ENCODE measurements around the gene HS6ST2. TPM values are rescaled to one million over a fixed set of nuclear protein-coding genes. Genes with fewer than 3 reads are reported as not detected.

HS6ST2 gene
- total and polyA plus RNA-seq, 10 of the 15 experiments (the other 5 are each of a cell fraction or from before 2014, with no cell fraction given), result not detected

DNA sequence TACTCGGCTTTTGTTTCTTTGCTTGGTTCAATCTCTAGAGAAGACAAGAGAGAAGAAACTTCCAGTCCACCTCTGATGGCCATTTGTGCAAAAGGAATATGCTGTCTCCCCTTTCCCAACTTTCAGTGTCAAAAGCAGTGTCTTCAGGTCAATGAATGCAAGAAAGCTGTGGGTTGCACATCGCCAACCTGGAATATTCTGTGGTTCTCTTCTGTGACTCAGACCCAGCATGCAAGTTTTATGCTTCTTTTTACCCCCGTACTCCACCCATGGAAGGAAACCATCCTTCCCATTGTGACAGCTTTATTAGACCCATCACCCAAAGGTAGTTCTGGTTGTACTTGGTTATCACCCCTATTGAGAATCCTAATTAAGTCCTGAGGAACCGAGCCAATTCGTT is 334.0 kb downstream of the HS6ST2 start (continued):
- TF ChIP-seq ZNF217 (IDR thresholded peaks at IDR 0.05), result no peak
- TF ChIP-seq ZNF274 (IDR thresholded peaks at IDR 0.05; ENCODE audit: insufficient read depth, insufficient read length), result no peak
- no peak for TF ChIP-seq ZNF24 (IDR thresholded peaks at IDR 0.05)
- no peak for TF ChIP-seq ZNF384 (IDR thresholded peaks at IDR 0.05; ENCODE audit: borderline replicate concordance, low read depth, low read length)
- TF ChIP-seq, protein P1, sequence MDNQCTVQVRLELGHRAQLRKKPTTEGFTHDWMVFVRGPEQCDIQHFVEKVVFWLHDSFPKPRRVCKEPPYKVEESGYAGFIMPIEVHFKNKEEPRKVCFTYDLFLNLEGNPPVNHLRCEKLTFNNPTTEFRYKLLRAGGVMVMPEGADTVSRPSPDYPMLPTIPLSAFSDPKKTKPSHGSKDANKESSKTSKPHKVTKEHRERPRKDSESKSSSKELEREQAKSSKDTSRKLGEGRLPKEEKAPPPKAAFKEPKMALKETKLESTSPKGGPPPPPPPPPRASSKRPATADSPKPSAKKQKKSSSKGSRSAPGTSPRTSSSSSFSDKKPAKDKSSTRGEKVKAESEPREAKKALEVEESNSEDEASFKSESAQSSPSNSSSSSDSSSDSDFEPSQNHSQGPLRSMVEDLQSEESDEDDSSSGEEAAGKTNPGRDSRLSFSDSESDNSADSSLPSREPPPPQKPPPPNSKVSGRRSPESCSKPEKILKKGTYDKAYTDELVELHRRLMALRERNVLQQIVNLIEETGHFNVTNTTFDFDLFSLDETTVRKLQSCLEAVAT (IDR thresholded peaks at IDR 0.05), result no peak

DNA sequence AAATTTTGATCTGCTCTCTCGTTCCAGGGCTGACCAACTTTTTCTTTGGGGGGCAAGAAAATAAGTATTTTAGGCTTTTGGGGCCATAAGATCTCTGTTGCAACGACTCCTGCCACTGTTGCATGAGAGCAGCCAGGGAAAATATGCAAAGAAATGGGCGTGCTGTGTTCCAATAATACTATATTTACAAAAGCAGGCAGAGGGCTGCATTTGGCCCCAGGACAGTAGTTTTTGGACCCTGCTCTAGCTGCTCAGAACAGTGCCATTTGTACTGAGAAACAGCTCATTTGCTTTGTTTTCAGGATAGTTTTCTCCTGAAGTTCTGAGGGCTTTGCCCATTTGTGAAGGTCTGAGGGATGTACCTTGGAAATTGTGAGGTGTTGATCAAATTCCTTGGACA is 334.5 kb downstream of the HS6ST2 start:
- intact Hi-C loops (cut with micrococcal nuclease; ENCODE audit: unreplicated experiment), result no loop called here
- no peaks in the 10 kb centered on the region for H3K27me3 ChIP-seq (replicated peaks in 1 of 2; ENCODE audit: control insufficient read depth in 2 of 2, insufficient read depth in 2 of 2, low read length in 1 of 2)
- no peaks in the 10 kb centered on the region for H3K36me3 ChIP-seq (ENCODE audit: control insufficient read depth in 2 of 2, insufficient read depth in 2 of 2, low read length in 1 of 2)
- H3K79me2 ChIP-seq (ENCODE audit: control insufficient read depth, insufficient read depth, low read length), result no peaks in the 10 kb centered on the region
- no peaks in the 10 kb centered on the region for H3K9me3 ChIP-seq (replicated peaks; ENCODE audit: control insufficient read depth, insufficient read depth, low read length)
- in situ Hi-C loops (cut with MboI), result no loop called here
- RAD21 ChIA-PET (ENCODE audit: unreplicated experiment), result no interaction called here
- WGBS (ENCODE audit: insufficient coverage, insufficient replicate concordance, low lambda C conversion rate, missing lambda C conversion rate), result 0% methylated on average over 3 of the region's 3 CpGs
- H3K9ac ChIP-seq (ENCODE audit: control insufficient read depth, insufficient read depth, low read length), result no peak overlapping the region
- H3K4me3 ChIP-seq, result no peak overlapping the region
- H4K20me1 ChIP-seq (ENCODE audit: control insufficient read depth, insufficient read depth), result no peaks in the 10 kb centered on the region
- SMC1A ChIA-PET (ENCODE audit: uncharacterized antibody, unreplicated experiment), result interaction anchor here (1.0 kb wide), 1 partner anchor 9 kb away, joined by 3 read pairs; no protein-coding TSS in a partner anchor
- DNase-seq (ENCODE audit: low read depth, low spot score) (no peak), FAIRE-seq (no peak), ATAC-seq (no peak)
- no peak overlapping the region for H3K4me2 ChIP-seq (ENCODE audit: control insufficient read depth, insufficient read depth)
- H3K27ac ChIP-seq (ENCODE audit: control insufficient read depth, insufficient read depth), result no peak overlapping the region
- TF ChIP-seq POLR2AphosphoS2 (IDR thresholded peaks at IDR 0.05; ENCODE audit: low read depth, low read length) (no peak), EED (IDR thresholded peaks at IDR 0.05; ENCODE audit: low read depth) (no peak), MEF2A (IDR thresholded peaks at IDR 0.05; ENCODE audit: insufficient read depth, low read depth, low read length) (no peak)
- TF ChIP-seq, protein P2, sequence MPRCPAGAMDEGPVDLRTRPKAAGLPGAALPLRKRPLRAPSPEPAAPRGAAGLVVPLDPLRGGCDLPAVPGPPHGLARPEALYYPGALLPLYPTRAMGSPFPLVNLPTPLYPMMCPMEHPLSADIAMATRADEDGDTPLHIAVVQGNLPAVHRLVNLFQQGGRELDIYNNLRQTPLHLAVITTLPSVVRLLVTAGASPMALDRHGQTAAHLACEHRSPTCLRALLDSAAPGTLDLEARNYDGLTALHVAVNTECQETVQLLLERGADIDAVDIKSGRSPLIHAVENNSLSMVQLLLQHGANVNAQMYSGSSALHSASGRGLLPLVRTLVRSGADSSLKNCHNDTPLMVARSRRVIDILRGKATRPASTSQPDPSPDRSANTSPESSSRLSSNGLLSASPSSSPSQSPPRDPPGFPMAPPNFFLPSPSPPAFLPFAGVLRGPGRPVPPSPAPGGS (IDR thresholded peaks at IDR 0.05; ENCODE audit: borderline replicate concordance, insufficient read depth, low read depth, low read length, poor library complexity, severe bottlenecking), result no peak
- TF ChIP-seq, protein P3, sequence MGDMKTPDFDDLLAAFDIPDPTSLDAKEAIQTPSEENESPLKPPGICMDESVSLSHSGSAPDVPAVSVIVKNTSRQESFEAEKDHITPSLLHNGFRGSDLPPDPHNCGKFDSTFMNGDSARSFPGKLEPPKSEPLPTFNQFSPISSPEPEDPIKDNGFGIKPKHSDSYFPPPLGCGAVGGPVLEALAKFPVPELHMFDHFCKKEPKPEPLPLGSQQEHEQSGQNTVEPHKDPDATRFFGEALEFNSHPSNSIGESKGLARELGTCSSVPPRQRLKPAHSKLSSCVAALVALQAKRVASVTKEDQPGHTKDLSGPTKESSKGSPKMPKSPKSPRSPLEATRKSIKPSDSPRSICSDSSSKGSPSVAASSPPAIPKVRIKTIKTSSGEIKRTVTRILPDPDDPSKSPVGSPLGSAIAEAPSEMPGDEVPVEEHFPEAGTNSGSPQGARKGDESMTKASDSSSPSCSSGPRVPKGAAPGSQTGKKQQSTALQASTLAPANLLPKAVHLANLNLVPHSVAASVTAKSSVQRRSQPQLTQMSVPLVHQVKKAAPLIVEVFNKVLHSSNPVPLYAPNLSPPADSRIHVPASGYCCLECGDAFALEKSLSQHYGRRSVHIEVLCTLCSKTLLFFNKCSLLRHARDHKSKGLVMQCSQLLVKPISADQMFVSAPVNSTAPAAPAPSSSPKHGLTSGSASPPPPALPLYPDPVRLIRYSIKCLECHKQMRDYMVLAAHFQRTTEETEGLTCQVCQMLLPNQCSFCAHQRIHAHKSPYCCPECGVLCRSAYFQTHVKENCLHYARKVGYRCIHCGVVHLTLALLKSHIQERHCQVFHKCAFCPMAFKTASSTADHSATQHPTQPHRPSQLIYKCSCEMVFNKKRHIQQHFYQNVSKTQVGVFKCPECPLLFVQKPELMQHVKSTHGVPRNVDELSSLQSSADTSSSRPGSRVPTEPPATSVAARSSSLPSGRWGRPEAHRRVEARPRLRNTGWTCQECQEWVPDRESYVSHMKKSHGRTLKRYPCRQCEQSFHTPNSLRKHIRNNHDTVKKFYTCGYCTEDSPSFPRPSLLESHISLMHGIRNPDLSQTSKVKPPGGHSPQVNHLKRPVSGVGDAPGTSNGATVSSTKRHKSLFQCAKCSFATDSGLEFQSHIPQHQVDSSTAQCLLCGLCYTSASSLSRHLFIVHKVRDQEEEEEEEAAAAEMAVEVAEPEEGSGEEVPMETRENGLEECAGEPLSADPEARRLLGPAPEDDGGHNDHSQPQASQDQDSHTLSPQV (IDR thresholded peaks at IDR 0.05), result no peak
- H3K4me1 ChIP-seq (ENCODE audit: control insufficient read depth, insufficient read depth, low read length), result no peaks in the 10 kb centered on the region
- H2AFZ ChIP-seq (ENCODE audit: control insufficient read depth, low read depth, low read length), result no peak overlapping the region
- POLR2A ChIA-PET, result no interaction called here
- BruUV-seq (replicated peaks), result no TSS peak
- CTCF ChIA-PET, result interaction anchor here (1.6 to 1.7 kb wide), 2 partner anchors 9 to 796 kb away, joined by 4 to 5 read pairs; no protein-coding TSS in a partner anchor

All from GM12878 (cell line).